Breast epithelium (tissue), 4 donors: ENCODE data around the gene PPIB. TPM values are rescaled to one million over a fixed set of nuclear protein-coding genes. Genes with fewer than 3 reads are reported as not detected.
A peak's percentile ranks its signal among the peaks of the same experiment; 100 is the strongest.

Experiments used
- DNase-seq, 2 donors: peaks; one replicate each; pipeline ENCODE4 v3.0.0-alpha.2; 2019; ENCODE audit warnings: low spot score in 2 of 2
- H3K27ac ChIP-seq, 2 donors: fragments of 200-600 bp; sonication (generic) in 1 of 2; one replicate each; pipeline ENCODE4 v1.5.1; 2016 to 2019; ENCODE audit warnings: mild to moderate bottlenecking in 1 of 2
- H3K27me3 ChIP-seq, 2 donors: fragments of 200-600 bp; sonication (generic) in 1 of 2; one replicate each; pipeline versions ENCODE4 v1.5.1 to v1.6.0; 2017 to 2019; ENCODE audit warnings: control low read depth in 1 of 2, mild to moderate bottlenecking in 1 of 2
- H3K36me3 ChIP-seq: fragments of 200-600 bp; one replicate; pipeline ENCODE4 v1.5.1; 2019
- H3K4me1 ChIP-seq, 2 donors: fragments of 200-600 bp; sonication (generic); one replicate each; pipeline ENCODE4 v1.5.1; 2016 to 2019; ENCODE audit warnings: control low read depth in 1 of 2
- H3K4me3 ChIP-seq, 3 donors: fragments of 200-600 bp; sonication (generic); 1 replicate in 2 of 3; 2 replicates in 1 of 3; pipeline ENCODE4 v1.5.1; 2016 to 2019; ENCODE audit warnings: mild to moderate bottlenecking in 3 of 3, moderate library complexity in 2 of 3
- H3K9me3 ChIP-seq, 2 donors: fragments of 200-600 bp; sonication (generic) in 1 of 2; one replicate each; pipeline ENCODE4 v1.5.1; 2016 to 2019; ENCODE audit warnings: control low read depth in 1 of 2
- CTCF ChIP-seq, 3 donors: fragments of 450-650 bp; IDR thresholded peaks; one replicate each; pipeline ENCODE4 v1.5.1; 2016 to 2017; ENCODE audit warnings: antibody characterized with exemption in 3 of 3, mild to moderate bottlenecking in 3 of 3, moderate library complexity in 3 of 3
- POLR2A ChIP-seq: fragments of 450-650 bp; IDR thresholded peaks from one replicate; pipeline ENCODE4 v1.6.1; 2016; ENCODE audit warnings: antibody characterized with exemption, mild to moderate bottlenecking, moderate library complexity
- POLR2AphosphoS5 ChIP-seq, 3 donors: sonication (generic); formaldehyde crosslinking; IDR thresholded peaks; one replicate each; pipeline ENCODE4 v1.6.1; 2017; ENCODE audit warnings: antibody characterized with exemption in 3 of 3
- intact Hi-C: fragments of 100-400 bp; cut with DNase I; formaldehyde crosslinking; loops from one replicate; pipeline ENCODE4 v1.15.1; 2023; ENCODE audit warnings: low total_unique reads
- total RNA-seq, 3 donors: library from RNA; depleted of rRNA; stranded (reverse); fragments of >200 nt; gene quantifications; one replicate each; pipeline ENCODE4 v1.1.0, GENCODE V29; 2016

The PPIB gene
- total RNA-seq, 3 donors from 2014 or later: 239 to 331 (median 312) TPM

- no peak for DNase-seq
- Histone ChIP-seq H3K27ac (no peak overlapping the region), H3K27me3 (no peaks in the 10 kb centered on the region), H3K4me3 (no peak overlapping the region), H3K4me1 (no peaks in the 10 kb centered on the region), H3K36me3 (peaks cover 13% of the 10 kb centered on the region), H3K9me3 (no peaks in the 10 kb centered on the region)
- intact Hi-C loops: no loop called here
- no peak for TF ChIP-seq CTCF (IDR thresholded peaks at IDR 0.05)
- no peak for TF ChIP-seq POLR2AphosphoS5 (IDR thresholded peaks at IDR 0.05)
- no peak for TF ChIP-seq POLR2A
These were observed 30.6 kb downstream of the PPIB start for GRCh38 chr15:64132217-64132616.

DNA sequence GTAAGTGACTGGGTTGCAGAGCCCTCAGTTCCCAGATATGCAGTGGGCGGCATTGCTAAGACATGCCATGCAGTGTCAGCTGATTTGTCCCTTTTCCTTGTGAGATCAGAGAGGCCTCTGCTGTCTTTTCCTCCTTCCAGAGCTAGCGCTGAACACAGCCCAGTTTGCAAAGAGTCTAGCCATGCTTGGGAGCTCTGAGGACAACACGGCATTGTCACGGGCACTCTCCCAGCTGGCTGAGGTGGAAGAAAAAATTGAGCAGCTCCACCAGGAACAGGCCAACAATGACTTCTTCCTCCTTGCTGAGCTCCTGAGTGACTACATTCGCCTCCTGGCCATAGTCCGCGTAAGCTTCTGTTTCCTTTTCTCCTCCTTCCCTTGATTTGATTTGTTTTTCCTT is 31.3 kb downstream of the PPIB start:
- no peaks in the 10 kb centered on the region for H3K4me1 ChIP-seq
- no peak for DNase-seq
- TF ChIP-seq POLR2AphosphoS5 (IDR thresholded peaks at IDR 0.05) (no peak), POLR2A (no peak), CTCF (IDR thresholded peaks at IDR 0.05) (no peak)

DNA sequence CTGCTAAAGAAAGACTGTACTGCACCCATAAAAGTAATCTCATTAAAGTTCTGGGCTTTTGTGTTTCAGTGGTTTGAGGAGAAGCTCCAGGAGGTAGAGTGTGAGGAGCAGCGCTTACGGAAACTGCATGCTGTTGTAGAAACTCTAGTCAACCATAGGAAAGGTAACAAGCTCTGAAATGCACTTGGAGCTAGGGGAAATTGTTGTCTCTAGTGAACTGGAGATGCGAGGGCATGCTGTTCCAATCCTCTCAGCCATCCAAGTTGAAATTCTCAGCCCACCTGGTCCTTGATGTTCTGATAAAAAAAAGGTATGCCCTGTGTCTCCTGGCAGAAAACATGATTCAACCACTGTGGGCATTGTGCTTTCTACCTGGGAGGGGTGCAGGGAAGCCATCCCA is 32.7 kb downstream of the PPIB start:
- H3K36me3 ChIP-seq: peaks cover 9% of the 10 kb centered on the region
- H3K9me3 ChIP-seq: no peaks in the 10 kb centered on the region
- H3K4me3 ChIP-seq: no peak overlapping the region
- H3K27ac ChIP-seq: no peak overlapping the region
- no peak for DNase-seq
- TF ChIP-seq POLR2A: no peak
- no peak for TF ChIP-seq POLR2AphosphoS5 (IDR thresholded peaks at IDR 0.05)
- no peak for TF ChIP-seq CTCF (IDR thresholded peaks at IDR 0.05)
- no peaks in the 10 kb centered on the region for H3K27me3 ChIP-seq
- H3K4me1 ChIP-seq: no peaks in the 10 kb centered on the region
- intact Hi-C loops: no loop called here

More for the DNA sequence above, 31.3 kb downstream of the PPIB start:
- H3K27me3 ChIP-seq: no peaks in the 10 kb centered on the region
- H3K36me3 ChIP-seq: peaks cover 13% of the 10 kb centered on the region
- no peak overlapping the region for H3K4me3 ChIP-seq
- intact Hi-C loops: no loop called here
- no peak overlapping the region for H3K27ac ChIP-seq
- H3K9me3 ChIP-seq: no peaks in the 10 kb centered on the region

- H3K4me1 ChIP-seq: no peaks in the 10 kb centered on the region
- peaks cover 9% of the 10 kb centered on the region for H3K36me3 ChIP-seq
These were observed 35.1 kb downstream of the PPIB start for GRCh38 chr15:64127521-64128270.

More at GRCh38 chr15:64127521-64128270, 35.1 kb downstream of the PPIB start:
- no peak for DNase-seq
- H3K27me3 ChIP-seq: no peaks in the 10 kb centered on the region
- TF ChIP-seq POLR2A (no peak), CTCF (IDR thresholded peaks at IDR 0.05) (no peak), POLR2AphosphoS5 (IDR thresholded peaks at IDR 0.05) (no peak)
- intact Hi-C loops: no loop called here
- peak overlapping the region in 1 of 2 donors; percentile 3 for H3K27ac ChIP-seq
- H3K4me3 ChIP-seq: no peak overlapping the region
- H3K9me3 ChIP-seq: no peaks in the 10 kb centered on the region
